GM12892 (cell line): Measurements from ENCODE around the gene SLC36A1.

ENCODE experiments used
- POLR2A ChIP-seq: IDR thresholded peaks from 2 replicates; pipeline ENCODE4 v1.6.1; 2011; ENCODE audit warnings: low read depth, low read length, control low read depth
- TAF1 ChIP-seq: IDR thresholded peaks from 2 replicates; pipeline ENCODE4 v1.6.1; 2011; ENCODE audit warnings: low read depth, mild to moderate bottlenecking, control low read depth, low read length, borderline replicate concordance

DNA sequence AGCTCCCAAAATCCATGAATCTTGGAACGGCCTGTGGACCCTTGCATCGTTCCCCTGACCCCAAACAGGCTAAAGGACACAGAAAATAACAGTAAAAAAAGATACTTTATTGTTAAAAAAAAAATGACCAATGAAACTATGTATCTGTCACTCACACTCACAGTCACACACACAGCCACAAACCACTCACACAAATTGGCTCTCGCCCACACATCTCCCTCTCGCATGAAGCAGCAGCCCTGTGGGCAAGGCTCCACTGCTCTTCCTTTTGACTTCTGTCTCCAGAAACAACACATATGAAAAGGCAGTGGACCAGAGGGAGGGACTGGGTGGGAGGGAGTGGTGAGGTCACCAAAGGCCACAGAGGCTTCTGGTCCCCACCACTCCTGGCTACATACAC is 56.6 kb downstream of the SLC36A1 start:
- TF ChIP-seq TAF1 = no peak
- TF ChIP-seq POLR2A = no peak
